HL-60 (cell line): ENCODE data around the gene BSCL2.

Experiments
- DNase-seq, 2 experiments: peaks; one replicate each; pipeline ENCODE4 v3.0.0-alpha.2; 2010 to 2020; ENCODE audit warnings: low read depth in 1 of 2, low spot score in 1 of 2
- H3K27ac ChIP-seq: fragments of 250-450 bp; sonication (Bioruptor Pico); replicated peaks from 2 replicates; pipeline ENCODE4 v1.5.1; 2020; ENCODE audit warnings: mild to moderate bottlenecking, moderate library complexity
- H3K27me3 ChIP-seq: fragments of 250-450 bp; sonication (Bioruptor Pico); 2 replicates; pipeline ENCODE4 v1.5.1; 2021; ENCODE audit warnings: mild to moderate bottlenecking, moderate library complexity; ENCODE audit not compliant: insufficient read depth, poor library complexity, severe bottlenecking
- H3K4me3 ChIP-seq: replicated peaks from 2 replicates; pipeline ENCODE4 v1.5.1; 2011; ENCODE audit warnings: mild to moderate bottlenecking, control low read depth, low read length; ENCODE audit not compliant: insufficient read depth
- GABPA ChIP-seq: IDR thresholded peaks from 2 replicates; pipeline ENCODE4 v1.6.1; 2012; ENCODE audit warnings: low read depth
- POLR2AphosphoS5 ChIP-seq: IDR thresholded peaks from 2 replicates; pipeline ENCODE4 v1.6.1; 2012; ENCODE audit warnings: low read depth
- SPI1 ChIP-seq: IDR thresholded peaks from 2 replicates; pipeline ENCODE4 v1.6.1; 2012; ENCODE audit warnings: low read depth, mild to moderate bottlenecking, borderline replicate concordance
- TF ChIP-seq, protein P1 (sequence below): IDR thresholded peaks from 2 replicates; pipeline ENCODE4 v1.6.1; 2012; ENCODE audit warnings: low read depth; ENCODE audit not compliant: insufficient replicate concordance
- TF ChIP-seq, protein P2 (sequence below): IDR thresholded peaks from one replicate; pipeline ENCODE4 v1.5.1; 2011; ENCODE audit warnings: low read length, control low read depth, inconsistent platforms; ENCODE audit not compliant: insufficient read depth

The BSCL2 gene

DNA sequence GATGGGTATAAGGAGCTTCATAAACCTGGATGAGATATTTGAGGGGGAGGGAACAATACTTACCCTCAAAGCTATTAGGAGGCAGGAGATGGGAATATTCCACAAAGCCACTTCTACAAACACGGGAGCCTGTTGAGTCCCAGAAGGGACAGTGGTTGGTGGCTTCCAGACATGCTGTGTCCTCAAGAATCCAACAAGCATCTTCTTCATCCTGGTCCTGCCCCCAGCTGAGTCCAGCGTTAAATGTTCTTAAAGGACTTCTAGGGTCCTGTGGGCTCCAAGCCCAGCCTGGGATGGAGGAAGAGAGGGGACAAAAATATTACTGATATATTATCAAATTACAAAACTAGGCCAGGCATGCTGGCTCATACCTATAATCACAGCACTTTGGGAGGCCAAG is 39.8 kb downstream of the BSCL2 start:
- no peak overlapping the region for H3K4me3 ChIP-seq
- TF ChIP-seq GABPA, result no peak
- no peak; the same call in 1 of the 2 replicates for TF ChIP-seq POLR2AphosphoS5
- H3K27me3 ChIP-seq, result no peaks in the 10 kb centered on the region
- H3K27ac ChIP-seq, result no peak overlapping the region; the same call in 1 of the 2 replicates
- no peak for DNase-seq

DNA sequence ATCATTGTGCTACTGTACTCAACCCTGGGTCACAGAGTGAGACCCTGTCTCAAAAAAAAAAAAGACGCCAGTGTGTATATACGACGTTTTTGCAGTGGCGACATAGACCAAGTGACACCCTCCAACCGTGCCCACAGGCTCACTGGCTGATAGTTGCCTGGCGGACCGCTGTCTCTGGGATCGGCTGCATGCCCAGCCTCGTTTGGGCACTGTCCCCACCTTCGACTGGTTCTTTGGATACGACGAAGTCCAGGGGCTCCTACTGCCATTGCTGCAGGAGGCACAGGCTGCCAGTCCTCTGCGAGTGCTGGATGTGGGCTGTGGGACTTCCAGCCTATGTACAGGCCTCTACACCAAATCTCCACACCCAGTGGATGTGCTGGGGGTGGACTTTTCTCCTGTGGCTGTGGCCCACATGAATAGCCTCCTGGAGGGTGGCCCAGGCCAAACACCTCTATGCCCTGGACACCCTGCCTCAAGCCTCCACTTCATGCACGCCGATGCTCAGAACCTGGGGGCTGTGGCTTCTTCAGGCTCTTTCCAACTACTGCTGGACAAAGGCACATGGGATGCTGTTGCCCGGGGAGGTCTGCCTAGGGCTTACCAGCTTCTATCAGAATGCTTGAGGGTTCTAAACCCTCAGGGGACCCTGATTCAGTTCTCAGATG is 40.8 kb downstream of the BSCL2 start:
- DNase-seq, result peak in 1 of 2 experiments; percentile 29
- Histone ChIP-seq H3K27ac (peak overlapping the region; percentile 78), H3K4me3 (peak overlapping the region; percentile 72), H3K27me3 (no peaks in the 10 kb centered on the region)
- TF ChIP-seq GABPA, result no peak
- TF ChIP-seq, protein P1, sequence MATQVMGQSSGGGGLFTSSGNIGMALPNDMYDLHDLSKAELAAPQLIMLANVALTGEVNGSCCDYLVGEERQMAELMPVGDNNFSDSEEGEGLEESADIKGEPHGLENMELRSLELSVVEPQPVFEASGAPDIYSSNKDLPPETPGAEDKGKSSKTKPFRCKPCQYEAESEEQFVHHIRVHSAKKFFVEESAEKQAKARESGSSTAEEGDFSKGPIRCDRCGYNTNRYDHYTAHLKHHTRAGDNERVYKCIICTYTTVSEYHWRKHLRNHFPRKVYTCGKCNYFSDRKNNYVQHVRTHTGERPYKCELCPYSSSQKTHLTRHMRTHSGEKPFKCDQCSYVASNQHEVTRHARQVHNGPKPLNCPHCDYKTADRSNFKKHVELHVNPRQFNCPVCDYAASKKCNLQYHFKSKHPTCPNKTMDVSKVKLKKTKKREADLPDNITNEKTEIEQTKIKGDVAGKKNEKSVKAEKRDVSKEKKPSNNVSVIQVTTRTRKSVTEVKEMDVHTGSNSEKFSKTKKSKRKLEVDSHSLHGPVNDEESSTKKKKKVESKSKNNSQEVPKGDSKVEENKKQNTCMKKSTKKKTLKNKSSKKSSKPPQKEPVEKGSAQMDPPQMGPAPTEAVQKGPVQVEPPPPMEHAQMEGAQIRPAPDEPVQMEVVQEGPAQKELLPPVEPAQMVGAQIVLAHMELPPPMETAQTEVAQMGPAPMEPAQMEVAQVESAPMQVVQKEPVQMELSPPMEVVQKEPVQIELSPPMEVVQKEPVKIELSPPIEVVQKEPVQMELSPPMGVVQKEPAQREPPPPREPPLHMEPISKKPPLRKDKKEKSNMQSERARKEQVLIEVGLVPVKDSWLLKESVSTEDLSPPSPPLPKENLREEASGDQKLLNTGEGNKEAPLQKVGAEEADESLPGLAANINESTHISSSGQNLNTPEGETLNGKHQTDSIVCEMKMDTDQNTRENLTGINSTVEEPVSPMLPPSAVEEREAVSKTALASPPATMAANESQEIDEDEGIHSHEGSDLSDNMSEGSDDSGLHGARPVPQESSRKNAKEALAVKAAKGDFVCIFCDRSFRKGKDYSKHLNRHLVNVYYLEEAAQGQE, result no peak
- TF ChIP-seq, protein P2, sequence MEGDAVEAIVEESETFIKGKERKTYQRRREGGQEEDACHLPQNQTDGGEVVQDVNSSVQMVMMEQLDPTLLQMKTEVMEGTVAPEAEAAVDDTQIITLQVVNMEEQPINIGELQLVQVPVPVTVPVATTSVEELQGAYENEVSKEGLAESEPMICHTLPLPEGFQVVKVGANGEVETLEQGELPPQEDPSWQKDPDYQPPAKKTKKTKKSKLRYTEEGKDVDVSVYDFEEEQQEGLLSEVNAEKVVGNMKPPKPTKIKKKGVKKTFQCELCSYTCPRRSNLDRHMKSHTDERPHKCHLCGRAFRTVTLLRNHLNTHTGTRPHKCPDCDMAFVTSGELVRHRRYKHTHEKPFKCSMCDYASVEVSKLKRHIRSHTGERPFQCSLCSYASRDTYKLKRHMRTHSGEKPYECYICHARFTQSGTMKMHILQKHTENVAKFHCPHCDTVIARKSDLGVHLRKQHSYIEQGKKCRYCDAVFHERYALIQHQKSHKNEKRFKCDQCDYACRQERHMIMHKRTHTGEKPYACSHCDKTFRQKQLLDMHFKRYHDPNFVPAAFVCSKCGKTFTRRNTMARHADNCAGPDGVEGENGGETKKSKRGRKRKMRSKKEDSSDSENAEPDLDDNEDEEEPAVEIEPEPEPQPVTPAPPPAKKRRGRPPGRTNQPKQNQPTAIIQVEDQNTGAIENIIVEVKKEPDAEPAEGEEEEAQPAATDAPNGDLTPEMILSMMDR, result no peak
- TF ChIP-seq SPI1, result no peak
- no peak; the same call in 1 of the 2 replicates for TF ChIP-seq POLR2AphosphoS5

DNA sequence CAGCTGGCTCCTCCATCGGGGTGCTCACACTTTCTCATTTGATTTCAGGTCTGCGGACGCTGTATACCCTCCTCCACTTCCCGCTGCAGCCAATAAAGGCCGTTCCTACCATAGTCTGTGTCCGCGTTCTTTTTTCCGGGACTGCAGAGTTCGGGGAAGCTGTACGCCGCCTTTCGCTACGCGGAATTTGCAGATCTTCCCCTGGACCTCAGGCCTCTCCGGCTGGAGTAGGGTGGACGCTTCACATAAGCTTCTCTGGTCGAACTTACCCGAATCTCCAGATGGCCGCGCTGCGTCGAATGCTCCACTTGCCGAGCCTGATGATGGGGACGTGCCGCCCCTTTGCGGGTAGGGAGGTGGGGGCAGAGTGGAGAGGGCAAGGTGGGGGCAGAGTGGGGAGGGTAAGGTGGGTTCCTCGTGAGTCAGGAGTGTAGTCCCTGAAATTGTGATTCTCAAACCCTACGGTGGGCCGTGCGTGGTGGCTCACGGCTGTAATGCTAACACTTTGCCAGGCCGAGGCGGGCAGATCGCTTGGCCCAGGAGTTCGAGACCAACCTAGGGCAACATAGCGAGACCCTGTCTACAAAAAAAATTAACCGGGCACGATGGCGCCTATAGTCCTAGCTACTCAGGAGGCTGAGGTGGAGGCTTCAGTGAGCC is 41.5 kb downstream of the BSCL2 start:
- DNase-seq, result peak; percentile 54 to 75
- Histone ChIP-seq H3K4me3 (peak overlapping the region; percentile 72), H3K27ac (peak overlapping the region; percentile 78), H3K27me3 (no peaks in the 10 kb centered on the region)
- TF ChIP-seq, protein P1, result no peak
- TF ChIP-seq POLR2AphosphoS5, result peak; percentile 64; the same call in 1 of the 2 replicates
- TF ChIP-seq, protein P2, result no peak
- TF ChIP-seq SPI1, result no peak
- no peak for TF ChIP-seq GABPA

DNA sequence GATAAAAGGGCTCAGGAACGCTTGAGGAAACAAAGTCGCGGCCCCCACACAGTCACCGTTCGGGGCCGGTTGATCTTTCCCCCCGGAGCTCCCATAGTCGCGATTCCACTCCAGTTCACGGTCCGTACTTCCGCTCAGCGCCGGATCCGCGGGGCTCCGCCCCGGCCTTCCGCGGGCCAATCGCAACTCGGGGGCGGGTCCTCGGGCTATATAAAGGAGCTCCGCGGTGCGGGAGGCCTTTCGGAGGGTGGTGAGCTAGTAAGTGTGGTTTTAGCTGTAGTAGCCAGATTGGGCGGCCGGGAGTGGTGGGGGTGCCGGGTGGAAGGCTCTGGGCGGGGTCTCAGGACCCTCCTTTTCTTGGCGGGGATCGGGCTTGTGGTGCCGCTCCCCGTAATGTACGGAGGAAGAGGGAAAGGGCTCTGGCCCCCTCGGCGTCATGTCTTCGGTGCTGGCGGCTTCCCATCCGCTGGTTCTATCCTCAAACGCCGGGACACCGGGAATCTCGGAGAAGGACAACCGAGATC is 42.1 kb downstream of the BSCL2 start, which contains the start of the genes C11orf98 and CSKMT:
C11orf98 (minus strand) TSS at position 136 of the 524 bp plus-strand sequence; CDS start at position 95, 41 bp downstream.
CSKMT (plus strand) TSS at position 238 of the 524 bp plus-strand sequence. CDS start 568 bp downstream, outside the sequence.
- peak within 1 kb of the TSS; percentile 72 for H3K4me3 ChIP-seq
- peak; percentile 99 for TF ChIP-seq POLR2AphosphoS5
- TF ChIP-seq, protein P2, result no peak
- peak; percentile 64; the same call in 1 of the 2 replicates for TF ChIP-seq GABPA
- TF ChIP-seq SPI1, result peak; percentile 58; the same call in 1 of the 2 replicates
- TF ChIP-seq, protein P1, result peak; percentile 77
- no peaks in the 10 kb centered on the region for H3K27me3 ChIP-seq
- peak; percentile 90 to 96 for DNase-seq
- H3K27ac ChIP-seq, result peak within 1 kb of the TSS; percentile 78
